HG03571 (cell line): ENCODE results near the gene USB1.

ENCODE experiments used
- ATAC-seq: cut with Tn5 transposase; IDR thresholded peaks from one replicate; pipeline ENCODE4 v1.9.1; 2021; ENCODE audit not compliant: unreplicated experiment

USB1 gene

DNA sequence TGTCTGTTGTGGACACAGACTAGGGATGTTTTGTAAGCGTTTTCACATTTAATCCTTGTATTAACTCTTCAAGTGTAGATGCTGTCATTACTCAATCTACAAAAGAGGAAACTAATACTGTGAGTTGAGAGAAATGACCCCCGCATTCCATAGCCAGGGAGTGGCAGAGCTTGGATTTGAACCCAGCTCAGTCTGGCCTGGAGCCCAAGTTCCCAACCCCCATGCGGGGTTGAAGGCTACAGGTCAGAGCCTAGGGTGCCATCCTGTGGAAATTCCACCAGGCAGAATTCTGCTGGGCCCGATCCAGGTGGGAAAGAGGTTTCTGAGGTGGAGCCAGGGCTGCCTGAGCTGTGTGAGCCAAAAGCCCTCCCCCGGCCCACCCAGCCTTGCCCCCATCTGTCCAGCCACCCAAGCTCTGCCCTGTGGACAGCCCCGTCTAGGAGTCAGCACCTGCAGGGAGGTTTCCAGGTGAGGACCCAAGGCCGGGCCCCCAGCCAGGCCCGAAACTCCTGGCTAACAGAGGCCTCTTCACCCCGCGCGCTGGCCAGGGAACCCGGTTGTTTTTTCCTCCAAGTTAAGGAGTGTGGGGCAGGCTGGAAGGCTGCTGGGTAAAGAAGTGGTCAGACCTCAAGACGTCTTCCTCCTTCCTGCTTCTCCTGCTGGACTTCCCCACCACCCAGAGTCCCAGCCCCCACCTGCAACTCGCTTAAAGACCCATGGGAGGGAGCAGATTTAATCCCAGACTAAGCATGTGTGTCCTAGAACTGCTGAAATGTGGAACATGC, 30.0 kb downstream of the USB1 start:
- no peak for ATAC-seq

DNA sequence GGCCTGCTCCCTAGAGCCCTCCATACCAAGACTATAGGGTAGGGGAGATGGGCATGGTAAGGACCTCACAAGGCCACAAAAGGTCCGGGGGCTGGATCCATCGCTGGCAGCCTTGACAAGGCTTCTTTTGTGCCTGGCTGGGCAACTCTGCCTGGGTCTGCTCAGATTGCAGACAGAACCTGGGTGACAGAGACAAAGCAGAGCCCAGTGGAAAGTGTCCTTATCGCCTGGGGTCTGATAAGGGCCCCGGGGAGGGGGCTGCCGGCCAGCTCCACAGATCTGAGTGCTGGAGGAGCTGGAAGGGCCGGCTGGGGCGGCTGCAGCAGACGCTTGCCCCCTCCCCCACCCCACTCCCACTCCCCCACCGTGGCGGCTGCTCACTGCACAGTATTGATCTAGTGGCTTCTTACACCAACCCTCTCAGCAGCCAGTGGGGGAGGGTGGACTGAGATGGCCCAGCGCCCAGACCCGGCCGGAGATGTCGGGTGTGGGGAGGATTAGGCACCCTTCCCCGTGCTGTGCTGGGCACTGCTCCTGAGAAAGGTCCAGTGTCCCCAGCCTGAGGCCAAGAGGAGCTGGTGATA, 31.6 kb downstream of the USB1 start:
- no peak for ATAC-seq

DNA sequence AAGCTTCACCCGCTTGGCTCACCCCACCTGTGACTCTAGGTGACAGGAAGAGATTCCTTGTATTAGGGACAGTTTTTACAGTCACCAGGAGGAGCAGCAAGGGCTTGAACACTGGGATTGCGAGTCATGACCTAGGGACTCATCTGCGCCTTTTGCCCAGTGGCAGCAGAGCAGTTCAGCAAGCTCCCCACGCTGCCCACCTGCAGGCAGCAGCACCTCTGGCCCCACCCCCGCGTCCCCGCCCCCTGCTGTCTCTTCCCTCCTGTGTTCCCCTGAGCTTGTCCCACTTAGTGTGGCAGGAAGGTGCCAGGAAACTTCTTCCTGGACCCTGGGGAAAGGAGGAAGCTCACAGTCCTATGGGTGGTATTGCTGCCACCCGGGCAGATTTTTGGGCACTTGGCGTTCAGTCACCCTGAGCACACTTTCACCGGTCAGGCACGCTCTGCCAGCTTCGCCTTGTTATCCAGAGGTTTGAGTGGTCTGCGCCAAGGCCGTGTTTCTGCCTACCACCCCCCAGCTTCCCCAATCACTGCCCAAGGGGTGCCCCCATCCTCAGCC, 33.0 kb downstream of the USB1 start:
- ATAC-seq, result no peak

DNA sequence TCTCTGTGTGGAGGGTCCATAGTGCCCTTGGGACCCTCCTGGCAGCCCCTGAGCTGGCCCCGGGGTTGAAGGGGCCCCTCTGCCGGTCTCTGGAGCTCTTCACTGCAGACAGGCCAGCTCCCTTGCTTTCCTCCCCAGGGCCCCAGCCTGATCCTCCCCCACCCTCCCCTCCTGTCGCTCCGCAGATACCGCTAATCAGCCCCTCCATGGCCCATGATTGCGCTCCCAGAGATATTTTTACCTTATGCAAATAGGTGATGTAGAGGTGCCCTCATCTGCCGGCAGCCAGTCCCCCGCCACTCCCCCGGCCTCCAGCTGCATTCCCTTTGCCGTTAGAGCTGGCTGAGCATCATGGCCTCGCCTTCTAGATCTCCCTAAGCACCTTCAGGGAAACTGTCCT, 33.6 kb downstream of the USB1 start:
- ATAC-seq, result no peak

DNA sequence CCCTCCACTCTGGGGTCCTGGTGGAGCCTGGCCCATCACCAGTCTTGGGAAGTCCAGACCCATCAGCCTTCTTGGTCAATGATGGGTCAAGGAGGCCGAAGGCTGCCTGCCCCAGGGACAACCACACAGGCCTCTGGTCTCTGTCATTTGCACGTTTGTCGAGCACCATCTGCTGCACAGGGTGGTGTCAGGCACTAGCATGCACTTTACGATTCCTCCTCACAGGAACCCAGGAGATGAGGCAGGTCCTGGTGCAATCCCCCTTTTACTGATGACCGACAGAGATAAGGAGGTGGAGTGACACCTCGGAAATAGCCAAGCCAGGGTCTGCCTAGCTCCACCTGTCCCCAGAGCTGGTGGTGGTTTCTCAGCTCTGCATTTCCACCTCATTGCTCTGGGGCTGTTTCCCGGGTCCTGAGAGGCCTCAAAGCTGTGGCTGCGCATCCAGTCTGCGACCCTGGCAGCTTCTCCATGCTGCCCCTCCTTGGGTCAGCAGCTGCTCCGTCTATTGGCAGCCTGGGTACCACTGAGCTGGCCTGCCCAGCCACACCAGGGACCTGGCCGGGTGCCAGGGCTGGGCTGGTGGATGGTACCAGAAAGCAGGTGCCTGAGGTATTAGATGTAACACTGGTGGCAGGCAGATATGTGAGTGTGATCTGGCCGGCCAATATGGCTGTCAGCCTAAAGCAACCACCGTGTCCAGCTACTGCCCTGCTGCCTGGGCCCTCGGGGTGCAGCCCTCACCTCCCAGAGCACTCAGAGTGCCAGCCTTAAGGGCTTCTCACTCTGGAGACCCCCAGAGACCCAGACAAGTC, 34.4 kb downstream of the USB1 start:
- no peak for ATAC-seq

DNA sequence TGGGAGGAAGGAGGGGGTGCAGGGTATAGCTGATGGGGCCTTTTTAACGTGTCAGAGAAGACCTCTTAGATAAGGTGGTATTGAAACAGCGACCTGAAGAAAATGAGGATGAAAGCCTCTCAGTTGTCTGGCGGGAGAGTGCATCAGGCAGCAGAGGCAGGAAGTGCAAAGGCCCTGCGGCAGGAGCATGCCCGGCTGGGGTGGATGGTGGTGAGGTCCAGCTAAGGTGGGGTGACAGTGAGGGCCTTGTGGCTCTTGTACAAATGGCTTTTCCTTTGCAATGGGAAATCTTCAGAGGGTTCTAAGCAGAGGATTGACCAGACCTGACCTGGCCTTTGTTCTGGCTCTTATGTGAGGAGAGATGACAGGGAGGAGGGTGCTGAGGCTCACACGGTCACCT, 35.7 kb downstream of the USB1 start:
- ATAC-seq, result no peak

DNA sequence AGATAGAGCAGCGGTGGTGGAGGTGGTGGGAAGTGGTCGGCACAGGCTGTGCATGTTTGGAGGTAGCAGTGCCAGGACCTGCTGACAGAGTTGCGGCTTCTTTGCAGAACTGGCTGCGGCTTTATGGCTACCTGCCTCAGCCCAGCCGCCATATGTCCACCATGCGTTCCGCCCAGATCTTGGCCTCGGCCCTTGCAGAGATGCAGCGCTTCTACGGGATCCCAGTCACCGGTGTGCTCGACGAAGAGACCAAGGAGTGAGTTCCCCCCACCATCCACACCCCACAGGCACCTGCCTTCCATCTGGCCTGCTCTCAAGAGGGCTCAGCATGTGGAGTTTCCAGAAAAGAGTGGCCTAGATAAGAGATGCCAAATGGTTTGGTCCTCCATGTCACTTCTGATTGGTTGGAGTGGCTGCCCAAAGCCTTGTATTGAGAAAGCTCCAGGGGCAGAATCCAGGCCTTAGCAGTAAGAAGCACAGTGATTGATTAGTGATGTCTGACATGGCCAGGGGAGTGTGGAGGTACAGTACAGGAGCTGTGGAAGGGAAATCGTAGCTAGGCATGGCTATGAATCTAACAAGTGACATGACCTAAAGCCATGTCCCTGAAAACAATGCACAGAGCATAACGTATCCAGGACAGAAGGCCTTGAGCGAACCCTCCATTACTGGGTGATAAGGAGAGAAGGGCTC, 36.3 kb downstream of the USB1 start:
- ATAC-seq, result no peak

DNA sequence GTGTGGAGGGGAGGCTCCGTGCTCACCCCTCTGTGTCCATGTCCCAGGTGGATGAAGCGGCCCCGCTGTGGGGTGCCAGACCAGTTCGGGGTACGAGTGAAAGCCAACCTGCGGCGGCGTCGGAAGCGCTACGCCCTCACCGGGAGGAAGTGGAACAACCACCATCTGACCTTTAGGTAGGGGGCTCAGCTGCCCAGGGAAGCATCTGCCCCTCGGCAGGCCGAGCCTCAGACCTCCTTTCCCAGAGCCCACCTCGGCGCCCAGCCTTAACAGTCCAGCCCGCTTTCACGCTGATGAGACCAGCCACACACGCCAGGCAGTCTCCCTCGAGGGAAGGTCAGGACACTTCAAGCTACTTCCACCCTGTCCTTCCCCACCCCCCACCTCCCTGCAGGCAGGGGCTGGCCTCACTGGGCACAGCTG, 37.0 kb downstream of the USB1 start:
- ATAC-seq, result no peak

DNA sequence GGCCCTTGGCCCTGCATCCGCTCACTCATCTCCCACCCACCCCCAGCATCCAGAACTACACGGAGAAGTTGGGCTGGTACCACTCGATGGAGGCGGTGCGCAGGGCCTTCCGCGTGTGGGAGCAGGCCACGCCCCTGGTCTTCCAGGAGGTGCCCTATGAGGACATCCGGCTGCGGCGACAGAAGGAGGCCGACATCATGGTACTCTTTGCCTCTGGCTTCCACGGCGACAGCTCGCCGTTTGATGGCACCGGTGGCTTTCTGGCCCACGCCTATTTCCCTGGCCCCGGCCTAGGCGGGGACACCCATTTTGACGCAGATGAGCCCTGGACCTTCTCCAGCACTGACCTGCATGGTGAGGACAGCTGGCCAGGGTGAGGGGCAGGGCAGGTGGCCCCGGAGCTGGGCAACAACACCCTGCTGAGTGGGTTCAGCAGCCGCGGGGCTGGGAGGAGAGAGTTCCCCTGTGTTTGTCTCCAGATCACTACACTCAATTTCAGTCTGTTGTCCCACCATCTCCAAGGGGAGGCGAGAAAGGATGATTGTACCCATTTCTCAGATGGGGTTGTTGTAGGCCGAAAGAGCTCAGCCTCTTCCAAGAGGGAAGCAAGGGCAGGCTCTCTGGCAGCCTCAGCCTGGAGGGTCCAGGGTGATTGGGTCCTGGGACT, 38.8 kb downstream of the USB1 start:
- no peak for ATAC-seq

DNA sequence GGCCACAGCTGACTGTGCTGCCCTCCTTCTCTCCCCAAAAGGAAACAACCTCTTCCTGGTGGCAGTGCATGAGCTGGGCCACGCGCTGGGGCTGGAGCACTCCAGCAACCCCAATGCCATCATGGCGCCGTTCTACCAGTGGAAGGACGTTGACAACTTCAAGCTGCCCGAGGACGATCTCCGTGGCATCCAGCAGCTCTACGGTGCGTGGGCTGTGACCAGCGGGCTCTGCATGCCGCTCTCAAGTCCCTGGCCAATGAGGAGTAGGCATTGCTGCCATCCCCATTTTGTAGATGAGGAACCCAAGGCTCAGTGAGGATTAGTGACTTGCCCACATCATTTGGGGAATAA, 39.3 kb downstream of the USB1 start:
- no peak for ATAC-seq

DNA sequence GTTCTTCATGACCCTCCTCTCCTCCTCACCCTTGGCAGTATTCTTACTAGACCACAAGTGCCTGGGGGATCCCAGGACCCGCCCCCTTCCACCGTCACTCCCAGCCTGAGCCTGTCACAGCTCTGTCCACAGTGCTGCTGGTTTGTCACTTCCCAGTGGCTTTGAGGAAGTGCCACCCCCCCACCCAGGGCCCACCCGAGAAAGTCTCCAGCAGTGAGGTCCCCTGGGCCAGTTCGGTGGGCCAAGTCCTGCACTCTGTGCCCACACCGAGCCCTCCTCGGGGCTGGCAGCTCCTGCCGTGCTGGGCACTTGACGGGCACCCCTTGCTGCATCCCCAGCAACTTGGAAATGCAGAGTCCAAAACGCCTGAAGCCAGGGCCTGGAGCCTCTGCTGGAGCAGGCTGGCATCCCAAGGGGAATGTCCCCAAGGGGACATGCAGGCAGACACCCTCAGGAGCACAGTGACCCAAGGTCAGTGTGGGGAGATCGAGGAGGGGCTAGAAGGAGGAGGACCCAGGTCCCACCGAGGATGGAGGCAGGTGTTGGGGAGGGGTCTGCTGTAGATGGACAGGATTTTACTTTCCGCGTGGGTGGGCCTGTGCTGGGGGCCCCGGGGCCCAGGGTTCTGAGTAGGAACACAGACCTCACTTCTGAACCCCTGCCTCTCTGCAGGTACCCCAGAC, 39.9 kb downstream of the USB1 start:
- ATAC-seq, result no peak

DNA sequence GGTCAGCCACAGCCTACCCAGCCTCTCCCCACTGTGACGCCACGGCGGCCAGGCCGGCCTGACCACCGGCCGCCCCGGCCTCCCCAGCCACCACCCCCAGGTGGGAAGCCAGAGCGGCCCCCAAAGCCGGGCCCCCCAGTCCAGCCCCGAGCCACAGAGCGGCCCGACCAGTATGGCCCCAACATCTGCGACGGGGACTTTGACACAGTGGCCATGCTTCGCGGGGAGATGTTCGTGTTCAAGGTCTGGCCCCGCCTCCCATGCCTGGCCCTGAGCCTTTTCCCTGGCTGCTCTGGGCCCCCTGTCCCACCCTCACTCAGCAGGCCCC, 40.4 kb downstream of the USB1 start:
- no peak for ATAC-seq

DNA sequence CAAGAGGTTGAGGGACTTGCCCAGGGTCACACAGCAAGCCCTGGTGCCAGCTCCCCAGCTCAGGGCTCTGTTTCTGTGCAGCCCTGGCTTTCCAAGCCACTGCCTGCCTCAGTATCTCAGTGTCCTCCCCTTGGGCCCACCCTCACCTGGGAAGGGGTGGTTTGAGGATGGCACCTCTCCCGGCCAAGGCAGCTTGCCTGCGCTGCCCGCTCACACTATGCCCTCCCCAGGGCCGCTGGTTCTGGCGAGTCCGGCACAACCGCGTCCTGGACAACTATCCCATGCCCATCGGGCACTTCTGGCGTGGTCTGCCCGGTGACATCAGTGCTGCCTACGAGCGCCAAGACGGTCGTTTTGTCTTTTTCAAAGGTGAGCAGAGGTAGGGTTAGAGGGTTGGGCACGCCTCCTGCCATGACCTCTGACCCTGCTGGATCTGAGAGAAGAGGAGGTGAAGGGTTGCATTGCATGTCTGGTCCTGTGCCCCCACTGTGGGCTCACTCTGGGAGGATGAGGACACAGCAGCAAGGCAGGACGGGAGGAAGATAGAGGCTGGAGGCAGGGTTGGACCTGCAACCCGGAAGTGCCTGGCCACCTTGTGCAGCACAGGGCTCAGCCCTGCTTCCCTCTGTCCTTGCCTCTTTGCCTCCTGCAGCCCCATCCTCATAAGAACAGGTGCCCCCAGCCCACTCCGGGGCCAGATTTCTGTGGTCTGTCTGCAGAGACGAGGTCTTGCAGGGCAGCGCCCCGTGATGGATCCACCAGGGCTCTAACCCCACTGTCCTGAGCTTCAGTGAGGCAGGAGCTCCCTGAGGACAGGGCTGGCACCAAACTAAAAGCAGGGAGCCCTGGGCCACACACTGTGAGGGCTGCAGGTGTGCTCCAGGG, 41.0 kb downstream of the USB1 start:
- ATAC-seq, result no peak

DNA sequence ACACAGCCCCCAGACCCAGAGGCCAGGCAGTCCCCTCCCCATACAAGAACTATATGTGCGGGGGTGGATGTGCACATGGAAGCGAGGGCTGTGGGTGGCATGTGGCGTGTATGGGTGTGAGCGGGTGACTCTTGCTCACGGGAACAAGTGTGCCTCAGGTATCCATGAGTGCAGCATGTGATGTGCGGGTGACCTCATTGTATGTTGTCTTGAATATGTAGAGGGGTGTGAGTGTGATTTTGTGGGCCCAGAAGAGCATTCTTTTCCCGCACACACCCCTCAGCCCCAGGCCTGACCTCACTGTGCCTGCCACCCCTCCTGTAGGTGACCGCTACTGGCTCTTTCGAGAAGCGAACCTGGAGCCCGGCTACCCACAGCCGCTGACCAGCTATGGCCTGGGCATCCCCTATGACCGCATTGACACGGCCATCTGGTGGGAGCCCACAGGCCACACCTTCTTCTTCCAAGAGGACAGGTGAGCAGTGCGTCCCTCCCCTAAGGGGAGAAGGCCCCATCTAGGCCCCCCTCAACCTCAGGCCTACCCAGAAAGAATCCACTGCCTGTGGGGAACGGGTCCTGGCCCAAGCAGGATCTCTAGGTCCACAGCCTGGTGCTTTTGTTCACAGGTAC, 41.8 kb downstream of the USB1 start:
- no peak for ATAC-seq

DNA sequence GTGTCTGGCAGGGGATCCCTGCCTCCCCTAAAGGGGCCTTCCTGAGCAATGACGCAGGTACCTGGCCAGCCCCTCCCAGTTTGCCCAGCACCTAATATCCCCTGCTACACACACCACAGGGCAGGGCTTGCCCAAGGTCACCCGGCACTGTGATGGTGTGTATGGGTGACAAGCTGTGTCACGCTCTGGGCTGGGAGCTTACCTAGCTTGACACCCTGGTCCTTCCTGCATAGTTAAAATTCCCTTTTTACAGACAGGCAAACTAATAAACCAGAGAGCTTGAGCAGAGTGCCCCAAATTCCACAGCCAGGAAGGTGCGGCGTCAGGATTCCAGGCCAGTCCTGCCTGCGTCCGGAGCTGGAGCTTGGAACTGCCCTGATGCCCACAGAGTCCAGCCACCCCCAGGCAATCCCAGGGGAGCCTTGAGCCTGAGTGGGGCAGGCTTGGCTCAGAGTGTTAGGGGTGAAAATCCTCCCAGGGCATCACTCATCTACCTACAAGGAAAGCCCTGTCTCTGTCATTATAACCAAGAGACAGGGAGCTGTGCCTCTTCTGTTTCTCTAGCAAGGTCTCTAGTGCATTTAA, 42.5 kb downstream of the USB1 start:
- no peak for ATAC-seq

DNA sequence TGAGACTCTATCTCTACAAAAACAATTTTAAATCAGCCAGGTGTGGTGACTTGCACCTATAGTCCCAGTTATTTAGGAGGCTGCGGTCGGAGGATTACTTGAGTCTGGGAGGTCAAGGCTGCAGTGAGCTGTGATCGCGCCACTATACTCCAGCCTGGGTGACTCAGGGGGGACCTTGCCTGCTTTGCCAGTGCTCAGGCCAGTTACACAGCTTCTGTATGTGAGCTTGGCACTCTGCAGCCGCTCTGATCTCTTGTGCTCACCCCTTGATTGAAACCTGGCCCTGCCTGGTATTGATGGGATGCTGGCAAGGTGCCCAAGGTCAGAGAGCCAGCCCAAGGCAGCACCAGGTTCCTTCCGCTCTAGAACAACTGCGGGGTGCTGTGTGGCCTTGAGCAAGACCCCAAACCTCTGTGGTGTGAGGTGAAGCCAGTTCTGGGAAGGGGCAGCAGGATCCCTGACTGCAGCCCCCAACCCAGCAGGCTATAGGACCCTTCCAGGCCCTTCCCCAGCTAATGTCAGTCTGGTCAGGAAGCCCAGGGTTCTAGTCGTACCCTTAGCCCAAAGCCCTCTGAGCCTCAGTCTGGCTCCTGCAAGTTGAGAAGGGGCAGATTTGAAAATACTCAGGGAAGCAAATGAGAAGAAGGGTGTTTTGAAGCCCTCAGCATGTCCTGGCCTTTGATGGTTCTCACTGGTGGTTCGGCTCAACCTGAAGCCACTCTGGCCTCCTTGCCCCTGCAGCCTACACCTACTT, 43.2 kb downstream of the USB1 start:
- no peak for ATAC-seq

DNA sequence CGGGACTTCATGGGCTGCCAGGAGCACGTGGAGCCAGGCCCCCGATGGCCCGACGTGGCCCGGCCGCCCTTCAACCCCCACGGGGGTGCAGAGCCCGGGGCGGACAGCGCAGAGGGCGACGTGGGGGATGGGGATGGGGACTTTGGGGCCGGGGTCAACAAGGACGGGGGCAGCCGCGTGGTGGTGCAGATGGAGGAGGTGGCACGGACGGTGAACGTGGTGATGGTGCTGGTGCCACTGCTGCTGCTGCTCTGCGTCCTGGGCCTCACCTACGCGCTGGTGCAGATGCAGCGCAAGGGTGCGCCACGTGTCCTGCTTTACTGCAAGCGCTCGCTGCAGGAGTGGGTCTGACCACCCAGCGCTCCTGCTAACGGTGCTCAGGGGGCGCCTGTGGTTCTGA, 43.9 kb downstream of the USB1 start:
- ATAC-seq, result no peak
